SU-DHL-6 (cell line): ENCODE data around the gene MIGA2.
"Not testable (repeated sequence)": the region's sequence is repeated elsewhere in the genome, so short reads cannot be mapped to it uniquely, and the experiment has no call there.

Source experiments
- EZH2phosphoT487 ChIP-seq: fragments of 200-600 bp; sonication (generic), shearing (Covaris generic); conservative IDR thresholded peaks from 2 replicates; pipeline ENCODE4 v1.6.1; 2018; ENCODE audit warnings: mild to moderate bottlenecking, antibody characterized with exemption, low read length, moderate library complexity, mixed read lengths
- TF ChIP-seq, protein P1 (sequence below): fragments of 200-600 bp; sonication (generic); IDR thresholded peaks from one replicate; pipeline ENCODE4 v1.5.1; 2017; ENCODE audit warnings: antibody characterized with exemption, mild to moderate bottlenecking, low read length, moderate library complexity; ENCODE audit not compliant: insufficient read depth, poor library complexity, severe bottlenecking

DNA sequence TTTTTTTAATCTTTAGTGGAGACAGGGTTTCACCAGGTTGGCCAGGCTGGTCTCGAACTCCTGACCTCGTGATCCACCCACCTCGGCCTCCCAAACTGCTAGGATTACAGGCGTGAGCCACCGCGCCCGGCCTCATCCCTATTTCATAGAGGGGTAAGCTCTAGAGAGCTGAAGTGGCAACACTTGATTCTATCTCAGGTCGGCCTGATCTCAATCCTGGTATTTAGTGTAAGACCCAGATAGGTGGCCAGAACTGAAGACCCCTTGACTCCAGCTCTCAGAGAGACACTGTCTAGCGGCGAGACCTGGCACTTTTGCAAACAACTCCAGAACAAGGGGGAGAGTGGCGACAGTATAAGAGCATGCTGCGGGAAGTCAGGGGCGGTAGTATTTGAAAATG, 588 bp upstream of the MIGA2 start:
- TF ChIP-seq, protein P1, sequence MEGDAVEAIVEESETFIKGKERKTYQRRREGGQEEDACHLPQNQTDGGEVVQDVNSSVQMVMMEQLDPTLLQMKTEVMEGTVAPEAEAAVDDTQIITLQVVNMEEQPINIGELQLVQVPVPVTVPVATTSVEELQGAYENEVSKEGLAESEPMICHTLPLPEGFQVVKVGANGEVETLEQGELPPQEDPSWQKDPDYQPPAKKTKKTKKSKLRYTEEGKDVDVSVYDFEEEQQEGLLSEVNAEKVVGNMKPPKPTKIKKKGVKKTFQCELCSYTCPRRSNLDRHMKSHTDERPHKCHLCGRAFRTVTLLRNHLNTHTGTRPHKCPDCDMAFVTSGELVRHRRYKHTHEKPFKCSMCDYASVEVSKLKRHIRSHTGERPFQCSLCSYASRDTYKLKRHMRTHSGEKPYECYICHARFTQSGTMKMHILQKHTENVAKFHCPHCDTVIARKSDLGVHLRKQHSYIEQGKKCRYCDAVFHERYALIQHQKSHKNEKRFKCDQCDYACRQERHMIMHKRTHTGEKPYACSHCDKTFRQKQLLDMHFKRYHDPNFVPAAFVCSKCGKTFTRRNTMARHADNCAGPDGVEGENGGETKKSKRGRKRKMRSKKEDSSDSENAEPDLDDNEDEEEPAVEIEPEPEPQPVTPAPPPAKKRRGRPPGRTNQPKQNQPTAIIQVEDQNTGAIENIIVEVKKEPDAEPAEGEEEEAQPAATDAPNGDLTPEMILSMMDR, result not testable (repeated sequence)
- not testable (repeated sequence) for TF ChIP-seq EZH2phosphoT487
